ENCODE measurements around the gene ADAMTSL1. TPM values are rescaled to one million over a fixed set of nuclear protein-coding genes. Genes with fewer than 3 reads are reported as not detected.

Gene ADAMTSL1
- total RNA-seq, 1 experiment from 2014 or later: 1.2 TPM

GRCh38 chr9:18459962-18460584 lies 13.9 kb upstream of the ADAMTSL1 start:
- Mint-ChIP-seq H3K27me3 (ENCODE audit: low read depth) (no peaks in the 10 kb centered on the region), H3K9me3 (no peaks in the 10 kb centered on the region), H3K27ac (no peak overlapping the region), H3K36me3 (ENCODE audit: insufficient read depth in 1 of 3, low read depth in 3 of 3) (no peaks in the 10 kb centered on the region), H3K4me1 (no peaks in the 10 kb centered on the region), H3K4me3 (no peak overlapping the region)
- Histone ChIP-seq H3K9me3 (ENCODE audit: control insufficient read depth, low read depth, low read length) (no peaks in the 10 kb centered on the region), H3K4me1 (ENCODE audit: insufficient read depth, low read length) (no peaks in the 10 kb centered on the region), H3K18ac (ENCODE audit: insufficient read length, low read depth, low read length) (no peak overlapping the region), H3K79me1 (ENCODE audit: insufficient read depth, low read depth, low read length, poor library complexity, severe bottlenecking) (no peaks in the 10 kb centered on the region), H2BK5ac (ENCODE audit: insufficient read length, low read length) (no peak overlapping the region), H3K9ac (ENCODE audit: extremely low read depth, insufficient read length, low read length) (no peak overlapping the region), H2AK5ac (ENCODE audit: insufficient read length, low read length) (no peak overlapping the region), H3K27ac (ENCODE audit: insufficient read length, low read depth, low read length) (no peak overlapping the region), H2BK20ac (ENCODE audit: low read depth, low read length, poor library complexity, severe bottlenecking) (no peak overlapping the region), H3K23ac (ENCODE audit: insufficient read length, low read depth, low read length) (no peak overlapping the region), H3K56ac (ENCODE audit: insufficient read length, low read depth, low read length) (no peak overlapping the region), H4K8ac (replicated peaks; ENCODE audit: insufficient read length, low read depth, low read length) (no peak overlapping the region), H3K4me2 (ENCODE audit: insufficient read depth, insufficient read length, low read length) (no peak overlapping the region), H3K4ac (ENCODE audit: low read depth, low read length) (no peak overlapping the region), H2AFZ (ENCODE audit: low read length) (no peak overlapping the region), H4K5ac (ENCODE audit: insufficient read length, low read depth, low read length) (no peak overlapping the region), H3K14ac (ENCODE audit: insufficient read depth, low read length) (no peak overlapping the region), H3T11ph (ENCODE audit: low read length) (no peak overlapping the region), H2BK120ac (ENCODE audit: low read depth, low read length, poor library complexity, severe bottlenecking) (no peak overlapping the region), H4K91ac (ENCODE audit: insufficient read length, low read depth, low read length) (no peak overlapping the region), H2BK15ac (ENCODE audit: low read depth, low read length) (no peak overlapping the region), H3K23me2 (ENCODE audit: insufficient read length, low read depth, low read length, poor library complexity, severe bottlenecking) (no peaks in the 10 kb centered on the region), H3K79me2 (ENCODE audit: insufficient read depth, low read length) (no peaks in the 10 kb centered on the region), H3K27me3 (ENCODE audit: insufficient read depth, low read length) (no peaks in the 10 kb centered on the region), H4K20me1 (ENCODE audit: control insufficient read depth, insufficient read depth, insufficient read length) (no peaks in the 10 kb centered on the region), H2BK12ac (ENCODE audit: insufficient read length, low read depth, low read length) (no peak overlapping the region)
- no CpG with 5 or more reads among the region's 7 CpGs for WGBS (ENCODE audit: extremely low coverage, insufficient read length, low lambda C conversion rate)
- no peak for TF ChIP-seq CTCF (conservative IDR thresholded peaks at IDR 0.05)
- no peak for DNase-seq

Measured in H9 (cell line).